HG03378 (cell line): ENCODE measurements around the gene RPS6KA3.
"Not testable (repeated sequence)": the region's sequence is repeated elsewhere in the genome, so short reads cannot be mapped to it uniquely, and the experiment has no call there.

ENCODE experiments used
- ATAC-seq: cut with Tn5 transposase; IDR thresholded peaks from one replicate; pipeline ENCODE4 v1.9.1; 2021; ENCODE audit warnings: mild to moderate bottlenecking, moderate library complexity; ENCODE audit not compliant: unreplicated experiment

RPS6KA3 gene

DNA sequence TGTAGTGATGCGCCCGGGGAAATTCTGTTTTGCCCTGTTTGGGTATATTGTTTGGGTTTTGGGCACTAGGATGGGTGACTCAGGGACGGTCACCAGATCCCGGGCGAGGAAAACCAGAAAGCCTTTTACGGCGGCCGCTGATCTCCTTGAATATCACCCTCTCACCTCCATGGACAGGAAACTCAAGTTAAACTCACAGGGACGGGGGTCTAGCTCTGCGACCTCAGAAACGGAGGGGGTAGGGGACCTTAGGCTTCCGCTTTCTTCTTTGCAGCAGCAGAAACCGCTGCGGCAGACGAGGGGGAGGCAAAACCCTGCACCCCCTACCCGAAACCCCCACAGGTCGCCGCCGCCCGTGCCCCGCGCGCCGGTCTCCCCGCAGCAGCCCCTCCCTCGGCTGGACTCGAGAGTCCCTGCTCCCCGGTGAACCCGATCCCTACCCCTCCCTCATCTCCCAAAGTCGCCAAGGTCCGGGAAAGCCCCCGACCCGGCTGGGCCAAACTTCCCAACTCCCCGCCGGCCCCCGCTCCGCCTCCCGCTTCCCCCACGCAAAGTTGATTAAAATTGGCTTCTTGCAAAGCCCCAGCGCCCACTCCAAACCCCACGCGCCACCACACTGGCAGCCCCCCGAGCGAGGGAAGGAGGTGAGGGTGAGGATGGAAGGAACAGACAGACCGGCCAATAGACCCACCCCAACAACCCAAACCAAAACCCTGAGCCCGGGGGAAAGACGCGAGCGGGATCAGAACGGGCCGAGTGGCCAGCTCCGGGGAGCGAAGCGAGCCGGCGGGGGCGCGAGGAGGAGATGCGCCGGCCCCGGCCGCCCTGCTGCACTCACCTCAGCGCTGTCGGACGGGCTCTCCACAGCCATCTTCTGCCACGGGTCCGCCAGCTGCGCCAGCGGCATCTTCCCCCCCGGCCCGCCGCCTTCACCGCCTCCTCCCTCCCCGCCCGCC is 705 bp downstream of the RPS6KA3 start:
- no peak for ATAC-seq

DNA sequence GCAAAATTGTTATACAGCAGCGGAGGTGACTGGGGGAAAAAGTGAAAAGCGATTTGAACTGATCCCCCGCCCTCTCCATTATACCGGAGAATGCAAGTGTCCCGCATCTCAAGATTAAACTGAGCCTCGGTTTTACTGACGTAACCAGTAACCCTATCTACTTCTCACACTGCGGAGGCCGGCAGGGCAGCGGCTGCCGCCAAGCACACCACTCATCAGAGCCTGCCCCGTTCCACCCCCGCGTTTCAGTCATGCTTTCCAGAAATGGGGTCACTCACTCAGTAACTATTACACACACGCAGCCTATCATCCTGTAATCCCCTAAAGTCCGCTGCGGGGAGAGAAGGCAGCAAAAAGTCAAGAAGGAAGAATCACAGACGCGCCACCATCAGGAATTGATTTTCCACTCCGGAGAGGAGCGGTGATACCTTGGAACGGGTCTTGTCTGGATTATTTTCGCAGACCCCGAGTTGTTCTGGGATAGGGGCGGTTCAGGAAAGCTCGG is 1.4 kb downstream of the RPS6KA3 start:
- ATAC-seq: peak; percentile 43

DNA sequence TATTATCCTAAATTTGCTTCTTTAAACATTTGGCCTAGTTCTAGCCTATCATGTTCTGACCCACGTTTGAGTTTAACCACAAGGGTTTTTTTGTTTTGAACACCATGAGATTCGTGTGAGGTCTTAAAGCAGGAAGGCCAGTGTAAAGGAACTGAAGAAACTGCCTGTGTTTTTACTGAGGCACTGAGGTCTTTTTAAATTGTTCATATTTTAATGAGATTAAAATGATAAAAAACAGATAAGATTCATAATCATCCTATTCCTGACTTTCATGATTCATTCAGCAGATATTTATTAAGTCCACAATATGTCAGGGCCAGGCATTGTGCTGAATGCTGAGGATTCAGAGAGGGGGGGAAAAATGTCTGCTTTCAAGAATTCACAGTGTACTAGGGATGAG is 3.2 kb downstream of the RPS6KA3 start:
- ATAC-seq: peak; percentile 41

DNA sequence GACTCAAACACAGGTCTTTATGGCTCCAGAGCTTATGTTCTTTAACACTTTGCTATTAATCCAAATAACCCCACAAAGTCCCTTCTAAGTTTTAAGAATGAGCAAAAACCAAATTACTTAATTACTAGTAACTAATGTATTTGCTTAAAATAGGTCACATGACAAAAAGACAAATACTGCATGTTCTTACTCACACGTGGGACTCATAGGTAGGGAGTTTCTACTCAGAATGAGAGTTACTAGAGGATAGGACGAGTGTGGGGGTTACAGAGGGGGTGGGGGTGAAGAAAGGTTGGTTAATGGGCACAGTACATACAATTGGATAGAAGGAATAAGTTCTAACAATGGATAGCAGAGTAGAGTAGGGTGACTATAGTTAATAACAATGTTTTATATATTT is 5.8 kb downstream of the RPS6KA3 start:
- no peak for ATAC-seq

DNA sequence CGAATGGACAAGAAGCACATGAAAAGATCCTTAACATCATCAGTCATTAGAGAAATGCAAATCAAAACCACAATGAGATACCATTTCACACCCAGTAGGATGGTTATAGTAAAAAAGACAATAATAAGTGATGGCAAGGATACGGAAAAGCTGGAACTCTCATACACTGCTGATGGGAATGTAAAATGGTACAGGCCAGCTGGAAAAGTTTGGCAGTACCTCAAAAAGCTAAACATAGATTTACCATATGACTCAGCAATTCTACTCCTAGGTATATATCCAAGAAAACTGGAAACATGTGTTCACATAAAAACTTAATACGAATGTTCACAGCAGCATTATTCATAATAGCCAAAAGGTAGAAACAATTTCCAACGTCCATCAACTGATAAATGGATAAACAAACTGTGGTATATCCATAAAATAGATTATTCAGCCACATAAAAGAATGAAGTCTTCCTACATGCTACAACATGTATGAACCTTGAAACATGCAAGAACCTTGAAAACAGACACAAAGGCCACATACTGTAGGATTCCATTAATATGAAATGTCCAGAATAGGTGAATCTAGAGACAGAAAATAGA is 11.9 kb downstream of the RPS6KA3 start:
- ATAC-seq: no peak

DNA sequence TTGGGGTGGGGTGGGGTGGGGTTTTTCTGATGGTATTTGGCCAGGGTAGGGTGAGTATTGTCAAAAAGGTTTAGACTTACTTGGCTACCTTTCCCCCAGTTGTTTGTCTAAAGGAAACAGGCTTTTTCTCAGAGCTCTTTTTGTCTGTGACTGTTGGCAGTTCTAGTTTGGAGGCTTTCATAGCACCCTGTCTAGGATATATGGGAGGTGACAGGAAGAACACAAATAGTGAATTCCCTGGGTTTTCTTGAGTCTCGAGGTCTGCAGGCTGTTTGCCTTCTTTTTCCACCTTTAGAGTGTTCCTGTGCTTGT is 13.5 kb downstream of the RPS6KA3 start:
- no peak for ATAC-seq

DNA sequence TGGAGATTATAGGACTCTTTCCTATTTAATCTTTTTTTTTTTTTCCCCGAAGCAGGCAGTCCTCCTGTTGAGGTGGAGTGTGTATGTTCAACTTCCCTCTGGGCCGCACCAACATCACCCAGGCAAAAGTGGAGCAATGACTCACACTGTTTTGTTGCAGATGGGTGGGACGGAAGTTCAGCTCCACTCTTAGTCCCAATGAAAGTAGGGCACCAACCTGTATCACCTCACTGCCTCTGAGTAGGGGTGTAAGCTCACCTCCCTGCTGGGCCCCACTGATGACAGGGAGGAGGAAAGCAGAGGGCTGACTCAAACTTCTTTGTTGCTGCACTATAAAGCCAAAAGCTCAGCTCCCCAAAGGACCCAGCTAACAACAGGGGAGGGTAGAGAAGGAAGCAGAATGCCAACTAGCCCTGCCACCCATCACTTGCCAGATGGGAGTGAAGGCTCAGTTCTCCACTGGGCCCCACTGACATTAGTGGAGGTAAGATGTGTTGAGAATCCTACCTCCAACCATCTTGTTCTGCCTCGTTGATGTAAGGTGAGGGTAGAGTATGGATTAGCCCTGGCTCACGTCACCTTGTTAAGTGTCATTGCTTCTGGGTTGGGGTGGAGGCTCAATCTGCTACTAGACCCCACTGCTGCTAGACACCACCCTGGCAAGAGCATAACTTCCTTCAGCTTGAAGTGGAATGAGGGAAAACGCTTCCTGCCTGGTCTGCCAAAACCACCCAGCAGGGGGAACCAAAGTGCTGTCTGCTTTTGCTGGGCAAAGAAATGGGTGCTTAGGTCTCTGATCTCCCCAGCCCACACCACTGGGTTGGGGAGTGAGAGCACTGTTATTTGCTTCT is 14.1 kb downstream of the RPS6KA3 start:
- ATAC-seq: no peak

DNA sequence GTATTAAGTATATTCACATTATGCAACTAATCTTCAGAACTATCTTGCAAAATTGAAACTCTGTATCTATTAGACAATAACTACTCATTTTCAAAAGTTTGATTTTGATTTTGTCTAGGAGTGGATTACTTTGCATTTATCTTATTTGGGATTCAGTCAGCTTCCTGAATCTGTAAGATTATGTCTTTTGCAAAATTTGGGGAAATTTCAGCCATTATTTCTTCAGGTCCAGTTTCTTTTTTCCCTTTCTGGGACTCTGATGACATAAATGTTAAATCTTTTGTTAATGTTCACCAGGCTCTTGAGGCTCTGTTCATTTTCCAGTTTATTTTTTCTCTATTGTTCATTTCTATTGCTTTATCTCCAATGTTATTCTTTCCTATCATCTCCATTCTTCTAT is 15.0 kb downstream of the RPS6KA3 start:
- no peak for ATAC-seq

DNA sequence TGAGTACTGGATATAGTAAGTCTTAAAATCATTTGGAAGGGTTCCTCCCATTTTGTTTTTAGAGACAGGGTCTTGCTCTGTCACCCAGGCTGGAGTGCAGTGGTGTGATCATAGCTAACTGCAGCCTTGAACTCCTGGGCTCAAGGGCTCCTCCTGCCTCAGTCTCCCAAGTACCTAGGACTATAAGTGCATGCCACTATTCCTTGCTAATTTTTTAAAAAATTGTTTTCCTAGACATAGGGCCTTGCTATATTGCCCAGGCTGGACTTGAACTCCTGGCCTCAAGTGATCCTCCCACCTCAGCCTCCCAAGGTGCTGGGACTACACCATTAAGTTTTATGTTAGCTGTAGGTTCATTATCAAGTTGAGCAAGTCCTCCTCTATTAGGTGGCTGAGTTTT is 16.6 kb downstream of the RPS6KA3 start:
- ATAC-seq: not testable (repeated sequence)

DNA sequence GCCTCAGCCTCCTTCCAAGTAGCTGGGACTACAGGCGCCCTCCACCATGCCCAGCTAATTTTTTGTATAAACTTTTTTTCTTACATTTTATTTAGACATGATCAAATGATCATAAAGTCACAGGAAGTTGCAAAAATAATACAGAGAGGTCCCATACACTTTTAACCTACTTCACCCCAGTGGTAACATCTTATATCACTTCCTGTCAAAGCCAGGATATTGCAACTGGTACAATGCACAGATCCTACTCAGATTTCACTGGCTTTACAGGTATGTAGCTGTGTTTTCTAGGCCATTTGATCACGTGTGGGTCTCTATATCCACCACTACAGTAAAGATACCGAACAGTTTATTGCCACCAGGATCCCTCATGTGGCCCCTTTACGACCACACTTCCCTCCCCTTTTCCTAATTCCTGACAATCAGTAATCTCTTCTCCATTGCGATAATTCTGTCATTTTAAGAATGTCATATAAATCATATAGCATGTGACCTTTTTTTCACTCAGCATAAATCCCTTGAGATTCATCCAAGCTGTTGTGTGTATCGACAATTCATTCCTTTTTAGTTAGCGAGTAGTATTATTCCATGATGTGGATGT is 18.0 kb downstream of the RPS6KA3 start:
- no peak for ATAC-seq

DNA sequence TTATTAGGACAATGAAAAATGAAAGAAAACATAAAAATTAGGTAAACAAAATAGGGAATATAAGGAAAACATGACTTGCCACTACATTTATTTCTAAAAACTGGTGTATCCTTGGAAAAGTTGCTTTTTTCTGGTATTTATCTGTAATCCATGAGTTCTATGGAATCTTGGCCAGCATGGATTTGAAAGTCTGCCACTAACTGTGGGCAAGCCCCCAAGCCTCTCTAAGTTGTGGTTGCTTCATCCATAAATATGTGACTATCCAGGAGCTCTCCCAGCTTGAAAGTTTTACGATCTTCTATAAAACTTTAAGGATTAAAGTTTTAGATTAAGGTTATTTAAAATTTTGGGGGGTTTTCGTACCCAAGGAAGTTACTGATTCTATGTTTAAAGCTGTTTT is 21.8 kb downstream of the RPS6KA3 start:
- ATAC-seq: no peak

DNA sequence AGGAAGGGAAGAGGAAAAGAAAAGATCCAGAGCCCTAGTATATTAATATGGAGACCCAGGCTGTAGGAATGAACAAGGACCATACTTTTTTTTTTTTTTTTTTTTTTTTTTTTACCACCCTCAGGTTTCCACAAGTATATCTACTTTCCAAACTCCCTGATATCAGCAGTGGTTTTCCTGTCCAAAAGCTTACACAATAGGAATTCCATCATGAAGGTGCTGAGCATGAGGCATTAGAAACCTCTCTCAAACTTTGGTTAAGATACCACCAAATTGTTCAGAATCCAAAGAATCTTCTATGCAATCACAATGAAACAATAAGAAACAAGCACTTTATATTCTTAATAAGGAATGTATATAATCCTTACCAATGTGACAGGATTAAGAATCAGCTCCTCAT is 26.5 kb downstream of the RPS6KA3 start:
- no peak for ATAC-seq

DNA sequence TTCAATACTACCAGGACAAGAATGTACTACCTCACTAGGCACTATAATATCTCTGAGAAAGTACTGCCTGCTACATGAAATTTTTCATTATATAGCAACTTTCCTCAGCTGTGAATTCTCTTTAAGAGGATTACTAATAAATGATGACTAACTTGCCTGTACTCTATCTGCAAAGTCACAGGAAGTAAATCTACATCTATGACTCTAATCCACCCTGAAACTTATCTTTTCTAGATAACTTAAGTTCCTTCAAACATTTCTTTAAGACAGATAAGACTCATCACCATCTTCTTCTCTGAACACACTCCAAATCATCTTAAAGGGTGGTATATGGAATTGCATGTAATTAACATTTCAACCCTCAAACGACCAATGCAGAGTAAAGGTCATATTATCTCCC is 28.8 kb downstream of the RPS6KA3 start:
- ATAC-seq: no peak

DNA sequence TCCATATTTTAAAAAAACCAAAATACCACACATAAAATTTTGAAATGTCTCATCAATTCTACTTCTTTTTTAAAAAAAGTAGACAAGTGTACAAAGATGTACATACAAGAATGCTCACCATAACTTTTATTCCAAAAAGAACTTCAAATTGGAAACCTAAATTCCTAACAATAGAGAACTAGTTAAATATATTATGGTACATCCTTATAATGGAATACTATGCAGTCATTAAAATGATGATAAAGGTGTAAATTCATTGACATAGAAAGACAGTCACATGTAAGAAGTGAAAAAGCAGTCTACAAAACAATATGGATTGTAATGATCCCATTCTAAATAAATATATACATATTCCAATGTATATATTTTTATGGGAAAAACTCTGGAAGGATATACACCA is 31.0 kb downstream of the RPS6KA3 start:
- no peak for ATAC-seq

DNA sequence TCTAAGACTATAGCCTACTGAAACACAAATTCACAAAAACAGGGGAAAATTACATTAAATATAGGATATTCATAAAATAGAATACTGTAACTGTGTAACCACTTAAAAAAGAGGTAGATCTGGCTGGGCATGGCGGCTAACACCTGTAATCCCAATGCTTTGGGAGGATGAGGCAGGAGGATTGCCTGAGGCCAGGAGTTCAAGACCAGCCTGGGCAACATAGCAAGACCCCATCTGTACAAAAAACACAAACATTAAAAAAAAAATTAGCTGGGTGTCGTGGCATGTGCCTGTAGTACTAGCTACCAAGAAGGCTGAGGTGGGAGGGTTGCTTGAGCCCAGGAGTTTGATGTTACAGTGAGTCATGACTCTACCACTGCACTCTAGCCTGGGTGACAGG is 33.4 kb downstream of the RPS6KA3 start:
- ATAC-seq: no peak

DNA sequence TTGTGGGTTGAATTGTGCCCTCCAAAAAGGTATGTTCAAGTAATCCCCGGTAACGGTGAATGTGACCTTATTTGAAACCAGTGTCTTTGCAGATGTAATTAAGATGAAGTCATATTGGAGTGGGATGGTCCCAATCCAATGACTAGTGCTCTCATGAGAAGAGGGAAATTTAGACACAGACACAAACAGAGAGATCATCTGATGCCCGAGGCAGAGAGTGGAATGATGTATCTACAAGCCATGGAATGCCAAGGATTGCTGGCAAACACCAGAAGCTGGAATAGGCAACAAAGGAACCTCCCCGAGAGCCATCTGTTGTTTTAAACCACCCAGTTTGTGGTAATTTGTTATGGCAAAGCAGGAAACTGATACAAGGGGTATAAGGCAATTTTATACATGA is 35.1 kb downstream of the RPS6KA3 start:
- ATAC-seq: no peak

DNA sequence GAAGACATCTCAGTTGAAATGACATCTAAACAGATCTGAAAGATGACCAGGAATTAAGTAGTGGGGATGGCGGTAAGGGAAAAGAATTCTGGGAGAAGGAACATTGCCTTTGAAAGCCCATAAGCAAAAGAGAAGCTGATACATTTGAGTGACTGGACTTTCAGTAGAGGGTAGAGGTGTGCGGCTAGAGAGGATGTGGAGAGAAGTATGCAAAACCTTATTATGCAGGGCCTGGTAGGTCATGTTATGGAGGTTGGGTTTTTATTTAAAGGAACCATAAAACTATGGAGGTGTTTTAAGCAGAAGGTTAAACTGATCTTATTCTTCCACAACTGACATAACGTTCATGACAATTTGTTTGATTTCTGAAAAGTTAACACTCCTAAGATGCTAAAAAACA is 36.3 kb downstream of the RPS6KA3 start:
- ATAC-seq: peak; percentile 62

DNA sequence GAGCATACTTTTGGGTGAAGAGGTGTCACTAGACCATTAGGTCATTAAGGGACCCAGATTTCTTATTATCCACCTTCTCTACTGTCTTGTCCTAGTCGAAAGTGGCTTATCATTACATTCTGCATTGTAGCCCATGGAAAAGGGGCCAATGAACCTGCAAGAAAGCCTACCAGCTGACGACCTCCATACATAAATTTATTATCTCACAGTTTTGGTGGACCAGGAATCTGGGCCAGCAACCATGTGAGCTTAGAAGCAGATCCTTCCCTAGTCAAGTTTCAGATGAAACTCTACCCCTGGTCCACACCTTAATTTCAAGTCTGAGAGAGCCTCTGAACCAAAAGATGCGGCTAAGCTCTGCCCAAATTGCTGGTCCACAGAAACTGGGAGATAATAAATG is 37.6 kb downstream of the RPS6KA3 start:
- ATAC-seq: no peak

DNA sequence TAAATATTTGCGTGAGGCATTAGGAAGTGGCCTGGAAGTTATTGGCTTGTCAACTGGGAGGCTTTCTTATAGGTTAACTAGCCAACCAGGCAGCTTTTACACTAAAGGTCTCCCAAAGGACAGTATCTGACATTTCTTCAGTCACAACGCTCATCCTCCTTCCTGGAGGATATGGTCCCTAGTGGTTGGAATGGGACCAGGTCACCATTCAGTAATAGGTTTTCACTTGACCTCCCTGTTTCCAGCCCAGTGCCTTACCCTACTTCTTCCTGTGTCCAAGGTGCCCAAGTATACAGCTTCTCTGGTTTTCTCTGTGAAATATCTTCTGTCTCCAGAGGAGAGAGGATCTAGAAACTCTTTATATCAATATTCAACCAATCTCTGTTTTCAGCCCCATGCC is 38.5 kb downstream of the RPS6KA3 start:
- no peak for ATAC-seq

DNA sequence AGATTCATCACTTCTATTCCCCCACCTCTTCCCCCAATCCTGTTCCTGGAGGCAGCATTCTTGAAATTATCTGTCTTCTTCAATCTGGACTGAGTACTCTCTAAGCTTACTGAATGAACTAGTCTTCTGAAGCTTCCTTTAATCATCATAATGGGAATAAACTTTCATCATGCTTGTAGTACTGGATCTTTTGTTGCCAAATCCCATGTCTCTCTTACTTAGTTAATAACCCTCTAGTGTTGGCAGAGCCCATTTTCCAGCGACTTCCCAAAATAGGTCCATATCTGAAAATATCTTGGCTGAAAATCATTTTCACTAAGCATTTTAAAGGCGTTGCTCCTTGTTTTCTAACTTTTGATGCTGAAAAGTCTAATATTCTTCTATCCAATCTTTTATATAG is 39.6 kb downstream of the RPS6KA3 start:
- no peak for ATAC-seq

DNA sequence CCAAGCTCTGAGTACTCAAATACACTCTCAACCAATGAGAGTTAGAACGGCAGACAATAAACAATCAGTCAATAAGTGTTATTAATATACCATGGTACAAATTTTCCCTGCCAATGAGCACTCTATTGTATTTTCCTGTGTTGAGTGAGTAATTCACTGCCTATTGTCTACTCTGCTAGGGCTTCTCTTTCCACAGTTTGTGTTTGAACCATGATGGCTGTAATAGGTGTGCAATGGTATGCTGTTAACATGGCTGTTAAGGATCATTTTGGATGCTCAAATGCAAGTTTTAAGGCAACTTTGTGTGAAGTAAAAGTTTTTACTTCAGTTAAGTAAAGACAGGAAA is 41.2 kb downstream of the RPS6KA3 start:
- ATAC-seq: no peak
